CD14-positive monocyte (primary cell): ENCODE data around the gene CCDC102B. TPM values are rescaled to one million over a fixed set of nuclear protein-coding genes. Genes with fewer than 3 reads are reported as not detected.

ENCODE experiments used
- DNase-seq, 3 donors: peaks; one replicate each; pipeline ENCODE4 v3.0.0-alpha.2; 2011 to 2022
- H2AFZ ChIP-seq: 2 replicates; pipeline ENCODE4 v1.6.0; 2012; ENCODE audit warnings: mild to moderate bottlenecking, low read depth, low read length, inconsistent platforms; ENCODE audit not compliant: insufficient read depth, poor library complexity, severe bottlenecking
- H3K27ac ChIP-seq, 2 donors: 1 replicate in 1 of 2; 2 replicates in 1 of 2; pipeline ENCODE4 v1.5.1; 2012 to 2013; ENCODE audit warnings: low read length in 2 of 2, control low read depth in 1 of 2, inconsistent platforms in 1 of 2, low read depth in 1 of 2, mild to moderate bottlenecking in 1 of 2
- H3K27me3 ChIP-seq, 2 donors: one replicate each; pipeline versions ENCODE4 v1.6.0 to v1.6.1; 2011 to 2013; ENCODE audit warnings: low read length in 2 of 2; ENCODE audit not compliant: control insufficient read depth in 2 of 2, insufficient read depth in 2 of 2
- H3K36me3 ChIP-seq, 2 donors: replicated peaks in 1 of 2; 1 replicate in 1 of 2; 2 replicates in 1 of 2; pipeline versions ENCODE4 v1.5.1 to v1.6.1; 2012 to 2013; ENCODE audit warnings: low read length in 2 of 2, control low read depth in 1 of 2, inconsistent platforms in 1 of 2, mild to moderate bottlenecking in 1 of 2; ENCODE audit not compliant: insufficient read depth in 2 of 2, control insufficient read depth in 1 of 2
- H3K4me1 ChIP-seq, 2 donors: 1 replicate in 1 of 2; 2 replicates in 1 of 2; pipeline versions ENCODE4 v1.5.1 to v1.6.1; 2012 to 2013; ENCODE audit warnings: low read length in 2 of 2, control low read depth in 1 of 2, inconsistent platforms in 1 of 2, mild to moderate bottlenecking in 1 of 2, moderate library complexity in 1 of 2; ENCODE audit not compliant: insufficient read depth in 2 of 2, control insufficient read depth in 1 of 2
- H3K4me2 ChIP-seq: replicated peaks from 2 replicates; pipeline ENCODE3; 2012; ENCODE audit warnings: low read length, moderate library complexity, mild to moderate bottlenecking; ENCODE audit not compliant: poor library complexity, severe bottlenecking; ENCODE audit errors: extremely low read depth
- H3K4me3 ChIP-seq, 3 experiments: fragments of 200-600 bp in 1 of 3; sonication (generic) in 1 of 3; replicated peaks in 1 of 3; 1 replicate in 2 of 3; 2 replicates in 1 of 3; pipeline ENCODE4 v1.5.1; 2011 to 2013; ENCODE audit warnings: low read length in 3 of 3, mild to moderate bottlenecking in 3 of 3, control low read depth in 2 of 3, low read depth in 2 of 3, inconsistent platforms in 1 of 3, moderate library complexity in 1 of 3
- H3K79me2 ChIP-seq: 2 replicates; pipeline ENCODE4 v1.6.0; 2012; ENCODE audit warnings: mild to moderate bottlenecking, control low read depth, inconsistent platforms, low read length, moderate library complexity; ENCODE audit not compliant: insufficient read depth
- H3K9ac ChIP-seq: 2 replicates; pipeline ENCODE4 v1.6.0; 2017; ENCODE audit warnings: low read length, mild to moderate bottlenecking; ENCODE audit not compliant: insufficient read depth, poor library complexity, severe bottlenecking
- H3K9me3 ChIP-seq, 2 donors: replicated peaks in 1 of 2; 1 replicate in 1 of 2; 2 replicates in 1 of 2; pipeline versions ENCODE4 v1.5.1 to v1.6.1; 2012 to 2013; ENCODE audit warnings: low read length in 2 of 2, control low read depth in 1 of 2; ENCODE audit not compliant: control insufficient read depth in 1 of 2, insufficient read depth in 1 of 2
- H4K20me1 ChIP-seq: 2 replicates; pipeline ENCODE4 v1.6.0; 2012; ENCODE audit warnings: mild to moderate bottlenecking, low read length, control low read depth, moderate library complexity; ENCODE audit not compliant: insufficient read depth
- H3K27ac Mint-ChIP-seq, 7 donors: one replicate each; pipeline ENCODE4 v1.8.0; 2020; ENCODE audit warnings: mild to moderate bottlenecking in 7 of 7, mixed read lengths in 7 of 7, moderate library complexity in 6 of 7, inconsistent platforms in 2 of 7
- H3K27me3 Mint-ChIP-seq, 3 donors: one replicate each; pipeline ENCODE4 v1.8.0; 2021 to 2022; ENCODE audit warnings: low read depth in 3 of 3, mild to moderate bottlenecking in 3 of 3, mixed read lengths in 3 of 3, moderate library complexity in 3 of 3, inconsistent platforms in 1 of 3
- H3K36me3 Mint-ChIP-seq, 2 donors: one replicate each; pipeline ENCODE4 v1.8.0; 2020; ENCODE audit warnings: mixed read lengths in 2 of 2, inconsistent platforms in 1 of 2, mild to moderate bottlenecking in 1 of 2
- H3K4me1 Mint-ChIP-seq: one replicate; pipeline ENCODE4 v1.8.0; 2020; ENCODE audit warnings: mild to moderate bottlenecking, mixed read lengths
- H3K4me3 Mint-ChIP-seq, 2 donors: one replicate each; pipeline ENCODE4 v1.8.0; 2020; ENCODE audit warnings: mild to moderate bottlenecking in 2 of 2, mixed read lengths in 2 of 2, moderate library complexity in 1 of 2
- H3K9me3 Mint-ChIP-seq, 7 donors: one replicate each; pipeline ENCODE4 v1.8.0; 2020 to 2022; ENCODE audit warnings: mixed read lengths in 7 of 7, mild to moderate bottlenecking in 6 of 7, moderate library complexity in 6 of 7, inconsistent platforms in 2 of 7
- CTCF ChIP-seq: fragments of 200-600 bp; IDR thresholded peaks from one replicate; pipeline ENCODE4 v1.8.0; 2022; ENCODE audit warnings: antibody characterized with exemption, mild to moderate bottlenecking
- WGBS: methylation state at CpG from one replicate; pipeline ENCODE4 v1.1.5; 2013; ENCODE audit warnings: missing lambda C conversion rate; ENCODE audit not compliant: insufficient coverage; 5-methylcytosine and 5-hydroxymethylcytosine counted together
- intact Hi-C, 2 donors: fragments of 100-400 bp; cut with micrococcal nuclease; formaldehyde crosslinking; loops; one replicate each; pipeline versions ENCODE4 v1.15.0 to v1.15.1; 2023
- polyA plus RNA-seq, 3 donors: library from polyadenylated mRNA; depleted of rRNA in 1 of 3; unstranded in 2 of 3; stranded (reverse) in 1 of 3; fragments of 300-500 nt in 2 of 3; fragments of >200 nt in 1 of 3; fragmentation: Illumina TruSeq in 2 of 3; gene quantifications; 1 replicate in 2 of 3; 2 replicates in 1 of 3; pipeline ENCODE4 v1.2.3, GENCODE V29; 2012 to 2021

Gene CCDC102B
- polyA plus RNA-seq, 3 donors = 0.34 to 1.4 TPM; not detected in 1

GRCh38 chr18:68937029-68937599 is 139.2 kb downstream of the CCDC102B start:
- Mint-ChIP-seq H3K36me3 (no peaks in the 10 kb centered on the region), H3K9me3 (peaks cover 0 to 4% (median 1%) of the 10 kb centered on the region in 7 donors), H3K4me1 (no peaks in the 10 kb centered on the region), H3K27ac (no peak overlapping the region), H3K27me3 (no peaks in the 10 kb centered on the region), H3K4me3 (no peak overlapping the region)
- no peaks in the 10 kb centered on the region for H3K9me3 ChIP-seq
- no peak overlapping the region for H2AFZ ChIP-seq
- H3K4me2 ChIP-seq = no peak overlapping the region
- H4K20me1 ChIP-seq = no peaks in the 10 kb centered on the region
- no peaks in the 10 kb centered on the region for H3K4me1 ChIP-seq
- H3K9ac ChIP-seq = no peak overlapping the region
- H3K27me3 ChIP-seq = no peaks in the 10 kb centered on the region
- intact Hi-C loops = no loop called here
- no peak overlapping the region for H3K4me3 ChIP-seq
- WGBS = 86% methylated on average over 2 of the region's 4 CpGs
- TF ChIP-seq CTCF = no peak
- H3K79me2 ChIP-seq = no peaks in the 10 kb centered on the region
- no peaks in the 10 kb centered on the region for H3K36me3 ChIP-seq
- no peak overlapping the region for H3K27ac ChIP-seq
- DNase-seq = no peak

GRCh38 chr18:68940039-68940438 is 142.2 kb downstream of the CCDC102B start:
- Mint-ChIP-seq H3K9me3 (peaks cover 0 to 5% (median 1%) of the 10 kb centered on the region in 7 donors), H3K4me1 (no peaks in the 10 kb centered on the region), H3K4me3 (no peak overlapping the region), H3K36me3 (no peaks in the 10 kb centered on the region), H3K27ac (no peak overlapping the region), H3K27me3 (no peaks in the 10 kb centered on the region)
- H3K27ac ChIP-seq = no peak overlapping the region
- H2AFZ ChIP-seq = no peak overlapping the region
- intact Hi-C loops = no loop called here
- H3K27me3 ChIP-seq = no peaks in the 10 kb centered on the region
- H3K36me3 ChIP-seq = no peaks in the 10 kb centered on the region
- H3K4me2 ChIP-seq = no peak overlapping the region
- no peak overlapping the region for H3K9ac ChIP-seq
- WGBS = no CpG with 5 or more reads among the region's 2 CpGs
- H3K4me3 ChIP-seq = no peak overlapping the region
- H3K9me3 ChIP-seq = no peaks in the 10 kb centered on the region
- no peaks in the 10 kb centered on the region for H3K79me2 ChIP-seq
- no peak for DNase-seq
- no peak for TF ChIP-seq CTCF
- no peaks in the 10 kb centered on the region for H3K4me1 ChIP-seq
- H4K20me1 ChIP-seq = no peaks in the 10 kb centered on the region
